T-cell (primary cell): ENCODE data around the gene SLC2A9. TPM values are rescaled to one million over a fixed set of nuclear protein-coding genes. Genes with fewer than 3 reads are reported as not detected.

ENCODE experiments used
- ATAC-seq, 4 experiments: fragments of 200-7000 bp in 3 of 4; fragments of 150-1000 bp in 1 of 4; cut with Tn5 transposase; replicated peaks in 1 of 4; 1 replicate in 3 of 4; 2 replicates in 1 of 4; pipeline ENCODE4 v1.10.0; 2021; ENCODE audit warnings: moderate library complexity in 3 of 4, mild to moderate bottlenecking in 2 of 4, moderate number of reproducible peaks in 1 of 4
- CTCF ChIA-PET, 2 donors: fragments of 300-600 bp; sonication (Branson Sonifier 250); formaldehyde crosslinking; loops; one replicate each; lab custom pipeline; 2022; ENCODE audit warnings: antibody characterized with exemption in 2 of 2; lab: Charles Lee
- POLR2A ChIA-PET, 2 donors: fragments of 300-600 bp; sonication (Branson Sonifier 250); formaldehyde crosslinking; loops; one replicate each; lab custom pipeline; 2022; ENCODE audit warnings: antibody characterized with exemption in 2 of 2; lab: Charles Lee
- DNase-seq, 35 experiments: peaks; one replicate each; pipeline versions ENCODE4 v3.0.0 to v3.0.0-alpha.2; 2013 to 2023
- H3K27ac ChIP-seq: one replicate; pipeline ENCODE4 v1.5.1; 2013; ENCODE audit warnings: low read length
- H3K27me3 ChIP-seq, 2 experiments: replicated peaks in 1 of 2; 1 replicate in 1 of 2; 2 replicates in 1 of 2; pipeline versions ENCODE4 v1.6.1 to v1.7.0; 2013; ENCODE audit warnings: low read length in 1 of 2, mixed read lengths in 1 of 2; ENCODE audit not compliant: control insufficient read depth in 2 of 2, insufficient read depth in 2 of 2; ENCODE audit errors: extremely low read depth in 1 of 2
- H3K36me3 ChIP-seq, 2 donors: 1 replicate in 1 of 2; 2 replicates in 1 of 2; pipeline versions ENCODE4 v1.6.1 to v1.7.0; 2013; ENCODE audit warnings: low read length in 1 of 2; ENCODE audit not compliant: control insufficient read depth in 2 of 2, insufficient read depth in 1 of 2; ENCODE audit errors: extremely low read depth in 1 of 2
- H3K4me1 ChIP-seq, 2 experiments: 1 replicate in 1 of 2; 2 replicates in 1 of 2; pipeline versions ENCODE4 v1.6.1 to v1.7.0; 2013; ENCODE audit warnings: low read length in 2 of 2, mixed read lengths in 1 of 2; ENCODE audit not compliant: insufficient read depth in 2 of 2, control insufficient read depth in 1 of 2; ENCODE audit errors: extremely low read depth in 1 of 2
- H3K4me3 ChIP-seq, 2 donors: 1 replicate in 1 of 2; 2 replicates in 1 of 2; pipeline versions ENCODE4 v1.5.1 to v1.7.0; 2013; ENCODE audit warnings: mild to moderate bottlenecking in 2 of 2, low read length in 1 of 2, moderate library complexity in 1 of 2; ENCODE audit not compliant: control insufficient read depth in 1 of 2; ENCODE audit errors: extremely low read depth in 1 of 2
- H3K9me3 ChIP-seq: 2 replicates; pipeline ENCODE4 v1.7.0; 2013
- H3K27ac Mint-ChIP-seq, 2 donors: one replicate each; pipeline ENCODE4 v1.8.0; 2020 to 2021; ENCODE audit warnings: mild to moderate bottlenecking in 2 of 2, mixed read lengths in 2 of 2
- H3K27me3 Mint-ChIP-seq, 2 donors: one replicate each; pipeline ENCODE4 v1.8.0; 2021 to 2022; ENCODE audit warnings: mixed read lengths in 2 of 2
- H3K36me3 Mint-ChIP-seq: one replicate; pipeline ENCODE4 v1.8.0; 2021; ENCODE audit warnings: mixed read lengths
- H3K4me1 Mint-ChIP-seq, 3 donors: one replicate each; pipeline ENCODE4 v1.8.0; 2020 to 2022; ENCODE audit warnings: mixed read lengths in 3 of 3, mild to moderate bottlenecking in 1 of 3
- H3K4me3 Mint-ChIP-seq, 3 donors: one replicate each; pipeline ENCODE4 v1.8.0; 2020 to 2022; ENCODE audit warnings: mild to moderate bottlenecking in 3 of 3, mixed read lengths in 3 of 3, moderate library complexity in 3 of 3
- H3K9me3 Mint-ChIP-seq, 3 donors: one replicate each; pipeline ENCODE4 v1.8.0; 2020 to 2022; ENCODE audit warnings: mixed read lengths in 3 of 3
- WGBS: methylation state at CpG from one replicate; pipeline ENCODE4 v1.1.5; 2013; ENCODE audit warnings: missing lambda C conversion rate; ENCODE audit not compliant: insufficient coverage; 5-methylcytosine and 5-hydroxymethylcytosine counted together
- total RNA-seq, 35 experiments: library from RNA in 6 of 35; stranded (reverse) in 6 of 35; fragments of 120-200 nt in 1 of 35; gene quantifications; one replicate each; pipeline versions ENCODE4 v1.2.1 to v1.2.4 and lab custom pipeline; 2013 to 2026

The SLC2A9 gene
- total RNA-seq, 5 donors from 2014 or later (not counting 1 experiment from before 2014, with no cell fraction given): 3.0 to 5.2 (median 4.4) TPM

- DNase-seq (no peak), ATAC-seq (no peak)
- Mint-ChIP-seq H3K36me3 (no peaks in the 10 kb centered on the region), H3K4me1 (peaks cover 8 to 23% (median 20%) of the 10 kb centered on the region in 3 donors), H3K4me3 (no peak overlapping the region), H3K9me3 (no peaks in the 10 kb centered on the region), H3K27me3 (peaks cover 0 to 2% of the 10 kb centered on the region in 2 donors), H3K27ac (no peak overlapping the region)
- ChIA-PET POLR2A (no interaction called here), CTCF (interaction anchor here in 1 of 2 donors (1.1 kb wide), 1 partner anchor 43 kb away, joined by 3 read pairs; no protein-coding TSS in a partner anchor)
- Histone ChIP-seq H3K27ac (no peak overlapping the region), H3K4me3 (no peak overlapping the region), H3K36me3 (no peaks in the 10 kb centered on the region), H3K4me1 (peaks cover 0 to 16% of the 10 kb centered on the region in 2 experiments), H3K9me3 (no peaks in the 10 kb centered on the region), H3K27me3 (peaks cover 0 to 2% of the 10 kb centered on the region in 2 experiments)
- WGBS: 94% methylated on average over 3 of the region's 5 CpGs
Measured at GRCh38 chr4:10023050-10023419, 1.7 kb upstream of the SLC2A9 start.

GRCh38 chr4:10022346-10023049 lies 1.2 kb upstream of the SLC2A9 start:
- 80% methylated on average over 6 of the region's 14 CpGs for WGBS
- POLR2A ChIA-PET: no interaction called here
- Histone ChIP-seq H3K27me3 (no peaks in the 10 kb centered on the region), H3K9me3 (no peaks in the 10 kb centered on the region), H3K4me1 (peaks cover 0 to 16% of the 10 kb centered on the region in 2 experiments), H3K4me3 (no peak overlapping the region), H3K36me3 (no peaks in the 10 kb centered on the region), H3K27ac (no peak overlapping the region)
- H3K27ac Mint-ChIP-seq: no peak overlapping the region
- ATAC-seq (no peak), DNase-seq (no peak)
- no peak overlapping the region for H3K4me3 Mint-ChIP-seq
- CTCF ChIA-PET: no interaction called here
- no peaks in the 10 kb centered on the region for H3K36me3 Mint-ChIP-seq
- H3K27me3 Mint-ChIP-seq: no peaks in the 10 kb centered on the region
- H3K4me1 Mint-ChIP-seq: peaks cover 8 to 23% (median 20%) of the 10 kb centered on the region in 3 donors
- no peaks in the 10 kb centered on the region for H3K9me3 Mint-ChIP-seq

- DNase-seq (no peak), ATAC-seq (no peak)
- Histone ChIP-seq H3K27ac (no peak overlapping the region), H3K4me3 (no peak overlapping the region), H3K36me3 (no peaks in the 10 kb centered on the region), H3K9me3 (no peaks in the 10 kb centered on the region), H3K27me3 (no peaks in the 10 kb centered on the region), H3K4me1 (peaks cover 0 to 16% of the 10 kb centered on the region in 2 experiments)
- 100% methylated on average over 2 of the region's 5 CpGs for WGBS
- H3K36me3 Mint-ChIP-seq: no peaks in the 10 kb centered on the region
- H3K9me3 Mint-ChIP-seq: no peaks in the 10 kb centered on the region
- H3K4me1 Mint-ChIP-seq: peaks cover 8 to 23% (median 20%) of the 10 kb centered on the region in 3 donors
- CTCF ChIA-PET: no interaction called here
- peak overlapping the region in 1 of 3 donors; percentile 39 for H3K4me3 Mint-ChIP-seq
- no peak overlapping the region for H3K27ac Mint-ChIP-seq
- POLR2A ChIA-PET: interaction anchor here in 1 of 2 donors (0.7 kb wide), 1 partner anchor 9 kb away, joined by 5 read pairs; no protein-coding TSS in a partner anchor
- H3K27me3 Mint-ChIP-seq: no peaks in the 10 kb centered on the region
Measured at GRCh38 chr4:10021653-10022023, 341 bp upstream of the SLC2A9 start.

- Histone ChIP-seq H3K36me3 (no peaks in the 10 kb centered on the region), H3K4me1 (peaks cover 0 to 16% of the 10 kb centered on the region in 2 experiments), H3K27ac (no peak overlapping the region), H3K4me3 (no peak overlapping the region), H3K27me3 (no peaks in the 10 kb centered on the region), H3K9me3 (no peaks in the 10 kb centered on the region)
- H3K27me3 Mint-ChIP-seq: no peaks in the 10 kb centered on the region
- peaks cover 8 to 23% (median 20%) of the 10 kb centered on the region in 3 donors for H3K4me1 Mint-ChIP-seq
- CTCF ChIA-PET: no interaction called here
- POLR2A ChIA-PET: interaction anchor here in 1 of 2 donors (0.6 kb wide), 1 partner anchor 305 kb away, joined by 3 read pairs; no protein-coding TSS in a partner anchor
- DNase-seq (no peak), ATAC-seq (no peak)
- 96% methylated on average over 6 of the region's 6 CpGs for WGBS
- peak overlapping the region in 1 of 2 donors; percentile 96 for H3K27ac Mint-ChIP-seq
- peak overlapping the region; percentile 31 to 90 (median 31) for H3K4me3 Mint-ChIP-seq
- no peaks in the 10 kb centered on the region for H3K9me3 Mint-ChIP-seq
- H3K36me3 Mint-ChIP-seq: no peaks in the 10 kb centered on the region
Measured at GRCh38 chr4:10020106-10020505, 1.2 kb downstream of the SLC2A9 start.

GRCh38 chr4:10019521-10020051 lies 1.7 kb downstream of the SLC2A9 start:
- no peaks in the 10 kb centered on the region for H3K27me3 ChIP-seq
- no peaks in the 10 kb centered on the region for H3K9me3 ChIP-seq
- no peaks in the 10 kb centered on the region for H3K36me3 ChIP-seq
- CTCF ChIA-PET: interaction anchor here in 1 of 2 donors (0.9 to 1.0 kb wide), 2 partner anchors 97 to 328 kb away, joined by 5 to 6 read pairs; partner anchors contain the start of gene WDR1
- ATAC-seq (no peak), DNase-seq (no peak)
- H3K27ac Mint-ChIP-seq: peak overlapping the region; percentile 91 to 96
- H3K4me3 Mint-ChIP-seq: peak overlapping the region; percentile 83 to 90 (median 86)
- H3K4me1 Mint-ChIP-seq: peaks cover 8 to 23% (median 20%) of the 10 kb centered on the region in 3 donors
- peaks cover 0 to 16% of the 10 kb centered on the region in 2 experiments for H3K4me1 ChIP-seq
- WGBS: 88% methylated on average over 9 of the region's 9 CpGs
- H3K36me3 Mint-ChIP-seq: no peaks in the 10 kb centered on the region
- peak overlapping the region; percentile 83 for H3K27ac ChIP-seq
- H3K4me3 ChIP-seq: peak overlapping the region in 1 of 2 donors; percentile 79
- POLR2A ChIA-PET: interaction anchor here in 1 of 2 donors (1.0 kb wide), 1 partner anchor 100 kb away, joined by 3 read pairs; no protein-coding TSS in a partner anchor
- H3K9me3 Mint-ChIP-seq: no peaks in the 10 kb centered on the region
- H3K27me3 Mint-ChIP-seq: no peaks in the 10 kb centered on the region

- POLR2A ChIA-PET: interaction anchor here in 1 of 2 donors (1.0 kb wide), 1 partner anchor 101 kb away, joined by 3 read pairs; no protein-coding TSS in a partner anchor
Measured at GRCh38 chr4:10018818-10019461, 2.4 kb downstream of the SLC2A9 start.

More at GRCh38 chr4:10018818-10019461, 2.4 kb downstream of the SLC2A9 start:
- Mint-ChIP-seq H3K4me1 (peaks cover 8 to 23% (median 20%) of the 10 kb centered on the region in 3 donors), H3K4me3 (peak overlapping the region; percentile 83 to 90 (median 86)), H3K36me3 (no peaks in the 10 kb centered on the region), H3K27ac (peak overlapping the region; percentile 91 to 96), H3K27me3 (no peaks in the 10 kb centered on the region), H3K9me3 (no peaks in the 10 kb centered on the region)
- CTCF ChIA-PET: interaction anchor here in 1 of 2 donors (0.9 to 1.0 kb wide), 2 partner anchors 98 to 327 kb away, joined by 5 to 6 read pairs; partner anchors contain the start of gene WDR1
- DNase-seq (peak; percentile 84 to 95 (median 92)), ATAC-seq (peak; percentile 99)
- H3K4me1 ChIP-seq: peaks cover 0 to 16% of the 10 kb centered on the region in 2 experiments
- 2% methylated on average over 52 of the region's 52 CpGs for WGBS
- peak overlapping the region; percentile 83 for H3K27ac ChIP-seq
- no peaks in the 10 kb centered on the region for H3K9me3 ChIP-seq
- peak overlapping the region; percentile 38 to 79 for H3K4me3 ChIP-seq
- no peaks in the 10 kb centered on the region for H3K36me3 ChIP-seq
- no peaks in the 10 kb centered on the region for H3K27me3 ChIP-seq
